Measurements from ENCODE around the gene CA5A.

CA5A gene

GRCh38 chr16:87968541-87968940 lies 32.2 kb upstream of the CA5A start:
- H3K4me3 ChIP-seq (ENCODE audit: low read length): no peak overlapping the region
- TF ChIP-seq CTCF (IDR thresholded peaks at IDR 0.05; ENCODE audit: insufficient read depth, low read depth, low read length, missing control alignments): no peak
- no peak for DNase-seq (ENCODE audit: low read depth)

- no peak for TF ChIP-seq CTCF (IDR thresholded peaks at IDR 0.05; ENCODE audit: insufficient read depth, low read depth, low read length, missing control alignments)
- peak overlapping the region; percentile 19 for H3K4me3 ChIP-seq (ENCODE audit: low read length)
- DNase-seq (ENCODE audit: low read depth): peak; percentile 45
Observed at GRCh38 chr16:87966685-87967185, 30.4 kb upstream of the CA5A start.

GRCh38 chr16:87966064-87966645 lies 29.8 kb upstream of the CA5A start:
- no peak overlapping the region for H3K4me3 ChIP-seq (ENCODE audit: low read length)
- no peak for TF ChIP-seq CTCF (IDR thresholded peaks at IDR 0.05; ENCODE audit: insufficient read depth, low read depth, low read length, missing control alignments)
- DNase-seq (ENCODE audit: low read depth): no peak

GRCh38 chr16:87965417-87965816 lies 29.1 kb upstream of the CA5A start:
- DNase-seq (ENCODE audit: low read depth): no peak
- no peak for TF ChIP-seq CTCF (IDR thresholded peaks at IDR 0.05; ENCODE audit: insufficient read depth, low read depth, low read length, missing control alignments)
- no peak overlapping the region for H3K4me3 ChIP-seq (ENCODE audit: low read length)

GRCh38 chr16:87964049-87964659 lies 27.8 kb upstream of the CA5A start:
- DNase-seq (ENCODE audit: low read depth): no peak
- TF ChIP-seq CTCF (IDR thresholded peaks at IDR 0.05; ENCODE audit: insufficient read depth, low read depth, low read length, missing control alignments): no peak
- H3K4me3 ChIP-seq (ENCODE audit: low read length): no peak overlapping the region

GRCh38 chr16:87963400-87963799 lies 27.1 kb upstream of the CA5A start:
- TF ChIP-seq CTCF (IDR thresholded peaks at IDR 0.05; ENCODE audit: insufficient read depth, low read depth, low read length, missing control alignments): no peak
- H3K4me3 ChIP-seq (ENCODE audit: low read length): no peak overlapping the region
- DNase-seq (ENCODE audit: low read depth): peak; percentile 89

GRCh38 chr16:87961623-87962022 lies 25.3 kb upstream of the CA5A start:
- no peak for DNase-seq (ENCODE audit: low read depth)
- TF ChIP-seq CTCF (IDR thresholded peaks at IDR 0.05; ENCODE audit: insufficient read depth, low read depth, low read length, missing control alignments): no peak

More at GRCh38 chr16:87961623-87962022, 25.3 kb upstream of the CA5A start:
- H3K4me3 ChIP-seq (ENCODE audit: low read length): no peak overlapping the region
